ENCODE measurements around the gene SPG7.

GRCh38 chr16:89567656-89568594, 59.7 kb downstream of the SPG7 start:
- TF ChIP-seq, protein P1, sequence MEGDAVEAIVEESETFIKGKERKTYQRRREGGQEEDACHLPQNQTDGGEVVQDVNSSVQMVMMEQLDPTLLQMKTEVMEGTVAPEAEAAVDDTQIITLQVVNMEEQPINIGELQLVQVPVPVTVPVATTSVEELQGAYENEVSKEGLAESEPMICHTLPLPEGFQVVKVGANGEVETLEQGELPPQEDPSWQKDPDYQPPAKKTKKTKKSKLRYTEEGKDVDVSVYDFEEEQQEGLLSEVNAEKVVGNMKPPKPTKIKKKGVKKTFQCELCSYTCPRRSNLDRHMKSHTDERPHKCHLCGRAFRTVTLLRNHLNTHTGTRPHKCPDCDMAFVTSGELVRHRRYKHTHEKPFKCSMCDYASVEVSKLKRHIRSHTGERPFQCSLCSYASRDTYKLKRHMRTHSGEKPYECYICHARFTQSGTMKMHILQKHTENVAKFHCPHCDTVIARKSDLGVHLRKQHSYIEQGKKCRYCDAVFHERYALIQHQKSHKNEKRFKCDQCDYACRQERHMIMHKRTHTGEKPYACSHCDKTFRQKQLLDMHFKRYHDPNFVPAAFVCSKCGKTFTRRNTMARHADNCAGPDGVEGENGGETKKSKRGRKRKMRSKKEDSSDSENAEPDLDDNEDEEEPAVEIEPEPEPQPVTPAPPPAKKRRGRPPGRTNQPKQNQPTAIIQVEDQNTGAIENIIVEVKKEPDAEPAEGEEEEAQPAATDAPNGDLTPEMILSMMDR (IDR thresholded peaks at IDR 0.05), result no peak
- no peak for TF ChIP-seq POLR2A (IDR thresholded peaks at IDR 0.05)

Data from right lobe of liver (tissue), 4 donors.